Stomach (tissue), 4 donors: Measurements from ENCODE around the gene PIPOX.

Source experiments
- CTCF ChIP-seq, 7 experiments: fragments of 450-650 bp in 4 of 7; fragments of 200-600 bp in 3 of 7; sonication (generic) in 3 of 7; IDR thresholded peaks; one replicate each; pipeline ENCODE4 v1.5.1; 2016 to 2019; ENCODE audit warnings: antibody characterized with exemption in 7 of 7, control low read depth in 2 of 7, mild to moderate bottlenecking in 1 of 7
- EP300 ChIP-seq: sonication (generic); formaldehyde crosslinking; IDR thresholded peaks from one replicate; pipeline ENCODE4 v1.6.1; 2017; ENCODE audit warnings: antibody characterized with exemption
- POLR2AphosphoS5 ChIP-seq, 3 donors: sonication (generic); formaldehyde crosslinking; IDR thresholded peaks; one replicate each; pipeline ENCODE4 v1.6.1; 2016; ENCODE audit warnings: antibody characterized with exemption in 3 of 3

GRCh38 chr17:28999206-28999605, 43.7 kb upstream of the PIPOX start:
- TF ChIP-seq CTCF (IDR thresholded peaks at IDR 0.05) (no peak), EP300 (no peak), POLR2AphosphoS5 (IDR thresholded peaks at IDR 0.05) (no peak)
